Endothelial cell of umbilical vein (primary cell): ENCODE measurements around the gene C9orf78. TPM values are rescaled to one million over a fixed set of nuclear protein-coding genes. Genes with fewer than 3 reads are reported as not detected.

ENCODE experiments used
- BruUV-seq: library from RNA; stranded (reverse); fragments of 400-500 nt; replicated peaks from 2 replicates; lab custom pipeline; 2021; lab: Mats Ljungman, UMichigan
- CTCF ChIA-PET: fragments of 300-600, 350-600 bp; sonication (Branson Sonifier 250); formaldehyde crosslinking; loops from one replicate; lab custom pipeline; 2021; ENCODE audit warnings: antibody characterized with exemption, inconsistent platforms; lab: Charles Lee
- POLR2A ChIA-PET: fragments of 300-600, 350-600 bp; sonication (Branson Sonifier 250); formaldehyde crosslinking; loops from one replicate; lab custom pipeline; 2021; ENCODE audit warnings: antibody characterized with exemption, inconsistent platforms; lab: Charles Lee
- DNase-seq: peaks from one replicate; pipeline ENCODE4 v3.0.0-alpha.2; 2011; ENCODE audit warnings: low read depth, low spot score
- FAIRE-seq: peaks from 2 replicates; lab custom pipeline; 2011; peaks lifted over from hg19 to GRCh38; lab: Jason Lieb, UNC
- H2AFZ ChIP-seq: 2 replicates; pipeline ENCODE4 v1.6.0; 2012; ENCODE audit warnings: low read depth, low read length, control low read depth, inconsistent platforms
- H3K27ac ChIP-seq: 2 replicates; pipeline ENCODE4 v1.5.1; 2011; ENCODE audit warnings: low read depth, mild to moderate bottlenecking, control low read depth, low read length, moderate library complexity; ENCODE audit not compliant: insufficient read depth
- H3K27me3 ChIP-seq, 2 experiments: 2 replicates each; pipeline versions ENCODE4 v1.6.0 to v1.6.1; 2011; ENCODE audit warnings: low read length in 2 of 2, mixed read lengths in 1 of 2; ENCODE audit not compliant: control insufficient read depth in 2 of 2, insufficient read depth in 2 of 2
- H3K36me3 ChIP-seq, 2 experiments: 2 replicates in 1 of 2; 3 replicates in 1 of 2; pipeline ENCODE4 v1.5.1; 2011; ENCODE audit warnings: low read length in 2 of 2, mild to moderate bottlenecking in 1 of 2, moderate library complexity in 1 of 2; ENCODE audit not compliant: control insufficient read depth in 2 of 2, insufficient read depth in 2 of 2; ENCODE audit errors: extremely low read depth in 1 of 2
- H3K4me1 ChIP-seq: 3 replicates; pipeline ENCODE4 v1.5.1; 2011; ENCODE audit warnings: mild to moderate bottlenecking, low read length; ENCODE audit not compliant: control insufficient read depth, insufficient read depth; ENCODE audit errors: extremely low read depth
- H3K4me2 ChIP-seq: 2 replicates; pipeline ENCODE4 v1.6.1; 2011; ENCODE audit warnings: low read length, control low read depth, mixed read lengths; ENCODE audit not compliant: insufficient read depth
- H3K4me3 ChIP-seq, 3 experiments: fragments of 200-600 bp in 1 of 3; sonication (generic), shearing (Covaris generic) in 1 of 3; replicated peaks in 1 of 3; 2 replicates each; pipeline ENCODE4 v1.5.1; 2011 to 2016; ENCODE audit warnings: control low read depth in 3 of 3, low read length in 3 of 3, mild to moderate bottlenecking in 2 of 3, inconsistent platforms in 1 of 3, low read depth in 1 of 3, moderate library complexity in 1 of 3; ENCODE audit not compliant: insufficient read depth in 1 of 3
- H3K79me2 ChIP-seq: 2 replicates; pipeline ENCODE4 v1.6.0; 2012; ENCODE audit warnings: low read length, inconsistent platforms; ENCODE audit not compliant: control insufficient read depth, insufficient read depth
- H3K9ac ChIP-seq: replicated peaks from 2 replicates; pipeline ENCODE3; 2011; ENCODE audit warnings: low read length, control low read depth; ENCODE audit not compliant: insufficient read depth; ENCODE audit errors: extremely low read depth
- H3K9me1 ChIP-seq: replicated peaks from 3 replicates; pipeline ENCODE4 v1.6.0; 2011; ENCODE audit warnings: mild to moderate bottlenecking, low read length; ENCODE audit not compliant: control insufficient read depth, insufficient read depth; ENCODE audit errors: extremely low read depth
- H3K9me3 ChIP-seq: replicated peaks from 2 replicates; pipeline ENCODE4 v1.5.1; 2012; ENCODE audit warnings: low read length, inconsistent platforms; ENCODE audit not compliant: control insufficient read depth, insufficient read depth
- H4K20me1 ChIP-seq: replicated peaks from 2 replicates; pipeline ENCODE3; 2011; ENCODE audit warnings: mild to moderate bottlenecking, low read length; ENCODE audit not compliant: control insufficient read depth, insufficient read depth; ENCODE audit errors: extremely low read depth
- CTCF ChIP-seq, 2 donors: IDR thresholded peaks; 1 replicate in 1 of 2; 2 replicates in 1 of 2; pipeline ENCODE4 v1.5.1; 2011; ENCODE audit warnings: low read length in 2 of 2, mild to moderate bottlenecking in 2 of 2, moderate library complexity in 2 of 2, control low read depth in 1 of 2, inconsistent platforms in 1 of 2, low read depth in 1 of 2; ENCODE audit not compliant: insufficient read depth in 1 of 2; ENCODE audit errors: extremely low read depth in 1 of 2
- EZH2 ChIP-seq: IDR thresholded peaks from 2 replicates; pipeline ENCODE4 v1.6.1; 2012; ENCODE audit warnings: borderline replicate concordance, low read depth, mild to moderate bottlenecking, moderate library complexity, low read length, inconsistent platforms; ENCODE audit not compliant: severe bottlenecking
- FOS ChIP-seq: IDR thresholded peaks from 2 replicates; pipeline ENCODE4 v1.6.1; 2011; ENCODE audit warnings: mild to moderate bottlenecking, low read length, moderate library complexity, borderline replicate concordance; ENCODE audit not compliant: insufficient read depth
- GATA2 ChIP-seq: IDR thresholded peaks from 2 replicates; pipeline ENCODE4 v1.7.0; 2011; ENCODE audit warnings: low read depth, mild to moderate bottlenecking, moderate library complexity, mixed read lengths, low read length; ENCODE audit not compliant: insufficient read length, insufficient read depth
- JUN ChIP-seq: IDR thresholded peaks from 2 replicates; pipeline ENCODE4 v1.6.1; 2011; ENCODE audit warnings: borderline replicate concordance, low read depth; ENCODE audit not compliant: insufficient read length, insufficient read depth
- MAX ChIP-seq: IDR thresholded peaks from 2 replicates; pipeline ENCODE4 v1.6.1; 2011; ENCODE audit not compliant: insufficient read depth, insufficient read length
- MYC ChIP-seq: IDR thresholded peaks from one replicate; pipeline ENCODE4 v1.6.1; 2011; ENCODE audit warnings: mild to moderate bottlenecking, low read depth, low read length
- POLR2A ChIP-seq: IDR thresholded peaks from 2 replicates; pipeline ENCODE4 v1.6.1; 2012; ENCODE audit warnings: low read depth, mild to moderate bottlenecking, control low read depth, low read length
- POLR2AphosphoS5 ChIP-seq: IDR thresholded peaks from 2 replicates; pipeline ENCODE4 v1.6.1; 2012; ENCODE audit warnings: low read depth, mild to moderate bottlenecking, control low read depth, low read length, moderate library complexity; ENCODE audit not compliant: insufficient read depth
- dilution Hi-C: fragments of 300-500 bp; cut with MboI; formaldehyde crosslinking; loops from one replicate; pipeline ENCODE4 v1.15.0; 2019; ENCODE audit warnings: low sequenced_read_pairs; ENCODE audit not compliant: extremely low pct_ligation_motif_present
- intact Hi-C: fragments of 100-400 bp; cut with micrococcal nuclease; formaldehyde crosslinking; loops from one replicate; pipeline ENCODE4 v1.10.0; 2022
- polyA plus RNA-seq, 4 experiments: library from polyadenylated mRNA; depleted of rRNA in 3 of 4; stranded (reverse) in 3 of 4; unstranded in 1 of 4; fragments of >200 nt; gene quantifications; 2 replicates each; pipeline versions ENCODE4 v1.2.1 to v1.2.3, GENCODE V29; 2011 to 2012; ENCODE audit warnings: missing spikeins in 1 of 4
- total RNA-seq: library from RNA; stranded (reverse); gene quantifications from 2 replicates; pipeline ENCODE4 v1.2.3, GENCODE V29; 2021

Gene C9orf78
- total and polyA plus RNA-seq, 2 donors (not counting 3 experiments of a cell fraction or from before 2014, with no cell fraction given) = 17.9 to 34.6 TPM

GRCh38 chr9:129828969-129829368 lies 6.1 kb downstream of the C9orf78 start:
- CTCF ChIA-PET = interaction anchor here (1.0 kb wide), 1 partner anchor 9 kb away, joined by 3 read pairs; no protein-coding TSS in a partner anchor
- H3K9ac ChIP-seq = no peak overlapping the region
- dilution Hi-C loops (no loop called here), intact Hi-C loops (no loop called here)
- no peaks in the 10 kb centered on the region for H3K27me3 ChIP-seq
- DNase-seq (no peak), FAIRE-seq (no peak)
- no peak overlapping the region for H3K4me3 ChIP-seq
- peaks cover 10 to 13% of the 10 kb centered on the region in 2 experiments for H3K36me3 ChIP-seq
- no peaks in the 10 kb centered on the region for H3K9me3 ChIP-seq
- no TSS peak for BruUV-seq
- no peak overlapping the region for H2AFZ ChIP-seq
- H3K4me2 ChIP-seq = no peak overlapping the region
- H3K4me1 ChIP-seq = no peaks in the 10 kb centered on the region
- TF ChIP-seq MYC (no peak), JUN (no peak), FOS (no peak), POLR2AphosphoS5 (no peak), GATA2 (no peak)
- H4K20me1 ChIP-seq = no peaks in the 10 kb centered on the region
- POLR2A ChIA-PET = no interaction called here
- H3K9me1 ChIP-seq = no peaks in the 10 kb centered on the region
- H3K27ac ChIP-seq = no peak overlapping the region
- no peaks in the 10 kb centered on the region for H3K79me2 ChIP-seq

- ChIA-PET POLR2A (no interaction called here), CTCF (no interaction called here)
- TF ChIP-seq CTCF (IDR thresholded peaks at IDR 0.05; ENCODE audit: extremely low read depth in 1 of 2, insufficient read depth in 1 of 2, low read depth in 1 of 2, low read length in 2 of 2) = no peak
- no peak for TF ChIP-seq JUN
- TF ChIP-seq GATA2 = no peak
- TF ChIP-seq EZH2 = no peak
- TF ChIP-seq MYC = no peak
- TF ChIP-seq POLR2A = no peak
- TF ChIP-seq MAX = no peak
- TF ChIP-seq POLR2AphosphoS5 = no peak
- no peak for TF ChIP-seq FOS
- no peak overlapping the region for H3K27ac ChIP-seq
- H3K27me3 ChIP-seq = no peaks in the 10 kb centered on the region
- DNase-seq (no peak), FAIRE-seq (no peak)
- intact Hi-C loops = no loop called here
- no peak overlapping the region for H3K9ac ChIP-seq
- H2AFZ ChIP-seq = no peak overlapping the region
- dilution Hi-C loops = no loop called here
- H3K79me2 ChIP-seq = peaks cover 2% of the 10 kb centered on the region
- H3K9me1 ChIP-seq = no peaks in the 10 kb centered on the region
- no peaks in the 10 kb centered on the region for H4K20me1 ChIP-seq
- no peak overlapping the region for H3K4me3 ChIP-seq
- no peaks in the 10 kb centered on the region for H3K4me1 ChIP-seq
- BruUV-seq = no TSS peak
- H3K9me3 ChIP-seq = no peaks in the 10 kb centered on the region
- H3K4me2 ChIP-seq = no peak overlapping the region
- H3K36me3 ChIP-seq = peaks cover 10 to 13% of the 10 kb centered on the region in 2 experiments
Measured at GRCh38 chr9:129828051-129828450, 7.0 kb downstream of the C9orf78 start.
